CD4-positive, alpha-beta T cell treated with Interleukin-6 for 4 hours (primary cell): ENCODE measurements around the gene CLEC12A.
"Not testable (repeated sequence)": the region's sequence is repeated elsewhere in the genome, so short reads cannot be mapped to it uniquely, and the experiment has no call there.

Experiments used
- DNase-seq: peaks from one replicate; pipeline ENCODE4 v3.0.0-alpha.2; 2020; ENCODE audit warnings: mixed read lengths

The CLEC12A gene

GRCh38 chr12:9973949-9974348 lies 2.7 kb downstream of the CLEC12A start:
- no peak for DNase-seq

GRCh38 chr12:9974731-9975130 lies 3.5 kb downstream of the CLEC12A start:
- DNase-seq, result not testable (repeated sequence)

GRCh38 chr12:9975614-9976013 lies 4.4 kb downstream of the CLEC12A start:
- DNase-seq, result no peak

- DNase-seq, result not testable (repeated sequence)
These were observed 5.4 kb downstream of the CLEC12A start for GRCh38 chr12:9976626-9977025.

- DNase-seq, result no peak
These were observed 6.7 kb downstream of the CLEC12A start for GRCh38 chr12:9977916-9978315.

GRCh38 chr12:9980126-9980525 lies 8.9 kb downstream of the CLEC12A start:
- DNase-seq, result no peak

GRCh38 chr12:9991876-9992275 lies 20.7 kb downstream of the CLEC12A start:
- DNase-seq, result no peak

GRCh38 chr12:9992296-9992695 lies 21.1 kb downstream of the CLEC12A start:
- no peak for DNase-seq

- no peak for DNase-seq
These were observed 27.8 kb downstream of the CLEC12A start, which contains the start of gene CLEC1B for GRCh38 chr12:9999016-9999415. TSS of gene CLEC1B (minus strand) at chr12:9999121. CDS start at chr12:9999100, 21 bp downstream.

- no peak for DNase-seq
These were observed 30.1 kb downstream of the CLEC12A start for GRCh38 chr12:10001171-10001776.

- DNase-seq, result no peak
These were observed 41.6 kb downstream of the CLEC12A start for GRCh38 chr12:10012630-10013330.

- no peak for DNase-seq
These were observed 44.2 kb downstream of the CLEC12A start for GRCh38 chr12:10015450-10015849.

- DNase-seq, result no peak
These were observed 45.7 kb downstream of the CLEC12A start for GRCh38 chr12:10016881-10017280.

GRCh38 chr12:10018386-10018785 lies 47.2 kb downstream of the CLEC12A start:
- no peak for DNase-seq

GRCh38 chr12:10021342-10021741 lies 50.1 kb downstream of the CLEC12A start:
- no peak for DNase-seq

GRCh38 chr12:10025236-10025635 lies 54.0 kb downstream of the CLEC12A start:
- DNase-seq, result no peak

GRCh38 chr12:10026666-10027065 lies 55.5 kb downstream of the CLEC12A start:
- DNase-seq, result not testable (repeated sequence)

- no peak for DNase-seq
These were observed 56.1 kb downstream of the CLEC12A start for GRCh38 chr12:10027311-10027710.

- DNase-seq, result no peak
These were observed 56.5 kb downstream of the CLEC12A start for GRCh38 chr12:10027721-10028120.

GRCh38 chr12:10030446-10030845 lies 59.2 kb downstream of the CLEC12A start, which contains the start of gene CLEC9A:
TSS of gene CLEC9A (plus strand) at chr12:10030682. CDS start at chr12:10052688, 22,006 bp downstream.
- DNase-seq, result no peak

GRCh38 chr12:10031321-10031720 lies 60.1 kb downstream of the CLEC12A start:
- no peak for DNase-seq

- DNase-seq, result no peak
These were observed 60.6 kb downstream of the CLEC12A start for GRCh38 chr12:10031771-10032175.

GRCh38 chr12:10033783-10034545 lies 62.8 kb downstream of the CLEC12A start:
- no peak for DNase-seq
